Measurements from ENCODE around the gene NAA60. TPM values are rescaled to one million over a fixed set of nuclear protein-coding genes. Genes with fewer than 3 reads are reported as not detected.

The NAA60 gene
- total and polyA plus RNA-seq, 2 of the 13 experiments (the other 11 are each of a cell fraction or from before 2014, with no cell fraction given) = 14.7 to 32.0 TPM

DNA sequence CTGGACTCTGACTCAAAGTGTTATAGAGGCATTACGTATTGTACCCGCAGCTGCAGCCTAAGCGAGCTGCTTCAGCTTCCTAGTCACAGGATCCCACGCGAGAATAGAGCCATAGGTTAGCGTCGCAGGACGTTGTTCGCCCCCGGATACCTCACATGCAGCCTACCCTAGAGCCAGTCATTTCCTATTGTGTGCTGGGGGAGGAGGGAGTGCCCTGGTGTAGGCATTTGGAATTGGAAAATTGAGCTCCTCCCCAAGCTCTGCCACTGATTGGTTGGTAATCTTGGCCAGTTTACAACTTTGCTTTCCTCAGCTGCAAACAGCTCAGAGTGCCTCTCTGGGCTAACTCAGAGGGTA lies 530 bp downstream of the NAA60 start (continued):
- TF ChIP-seq ZNF574 (CRISPR knock-in tag; IDR thresholded peaks at IDR 0.05) (no peak), ZNF543 (CRISPR knock-in tag; IDR thresholded peaks at IDR 0.05) (no peak), ZNF12 (CRISPR knock-in tag; IDR thresholded peaks at IDR 0.05) (no peak), HOXD1 (CRISPR knock-in tag; IDR thresholded peaks at IDR 0.05) (no peak), ZBTB43 (CRISPR knock-in tag; conservative IDR thresholded peaks at IDR 0.05) (no peak), ZFX (CRISPR knock-in tag; IDR thresholded peaks at IDR 0.05; ENCODE audit: low read depth) (peak; percentile 48; the same call in 1 of the 2 replicates), ZFP91 (CRISPR knock-in tag; IDR thresholded peaks at IDR 0.05; ENCODE audit: borderline replicate concordance) (no peak), HIC2 (CRISPR knock-in tag; IDR thresholded peaks at IDR 0.05; ENCODE audit: low read depth) (no peak), SOX5 (CRISPR knock-in tag; IDR thresholded peaks at IDR 0.05; ENCODE audit: borderline replicate concordance) (0 out of 2 replicates have a peak, but pooled peaks have one; percentile 9), RCOR2 (CRISPR knock-in tag; IDR thresholded peaks at IDR 0.05) (no peak), ZNF367 (CRISPR knock-in tag; IDR thresholded peaks at IDR 0.05; ENCODE audit: borderline replicate concordance) (no peak), BCL6 (CRISPR knock-in tag; IDR thresholded peaks at IDR 0.05) (0 out of 2 replicates have a peak, but pooled peaks have one; percentile 11), ZNF451 (CRISPR knock-in tag; IDR thresholded peaks at IDR 0.05) (0 out of 2 replicates have a peak, but pooled peaks have one; percentile 27), PAX8 (CRISPR knock-in tag; IDR thresholded peaks at IDR 0.05; ENCODE audit: borderline replicate concordance) (no peak), SAFB2 (CRISPR knock-in tag; IDR thresholded peaks at IDR 0.05; ENCODE audit: borderline replicate concordance, low read depth) (no peak)
- TF ChIP-seq, protein P1, sequence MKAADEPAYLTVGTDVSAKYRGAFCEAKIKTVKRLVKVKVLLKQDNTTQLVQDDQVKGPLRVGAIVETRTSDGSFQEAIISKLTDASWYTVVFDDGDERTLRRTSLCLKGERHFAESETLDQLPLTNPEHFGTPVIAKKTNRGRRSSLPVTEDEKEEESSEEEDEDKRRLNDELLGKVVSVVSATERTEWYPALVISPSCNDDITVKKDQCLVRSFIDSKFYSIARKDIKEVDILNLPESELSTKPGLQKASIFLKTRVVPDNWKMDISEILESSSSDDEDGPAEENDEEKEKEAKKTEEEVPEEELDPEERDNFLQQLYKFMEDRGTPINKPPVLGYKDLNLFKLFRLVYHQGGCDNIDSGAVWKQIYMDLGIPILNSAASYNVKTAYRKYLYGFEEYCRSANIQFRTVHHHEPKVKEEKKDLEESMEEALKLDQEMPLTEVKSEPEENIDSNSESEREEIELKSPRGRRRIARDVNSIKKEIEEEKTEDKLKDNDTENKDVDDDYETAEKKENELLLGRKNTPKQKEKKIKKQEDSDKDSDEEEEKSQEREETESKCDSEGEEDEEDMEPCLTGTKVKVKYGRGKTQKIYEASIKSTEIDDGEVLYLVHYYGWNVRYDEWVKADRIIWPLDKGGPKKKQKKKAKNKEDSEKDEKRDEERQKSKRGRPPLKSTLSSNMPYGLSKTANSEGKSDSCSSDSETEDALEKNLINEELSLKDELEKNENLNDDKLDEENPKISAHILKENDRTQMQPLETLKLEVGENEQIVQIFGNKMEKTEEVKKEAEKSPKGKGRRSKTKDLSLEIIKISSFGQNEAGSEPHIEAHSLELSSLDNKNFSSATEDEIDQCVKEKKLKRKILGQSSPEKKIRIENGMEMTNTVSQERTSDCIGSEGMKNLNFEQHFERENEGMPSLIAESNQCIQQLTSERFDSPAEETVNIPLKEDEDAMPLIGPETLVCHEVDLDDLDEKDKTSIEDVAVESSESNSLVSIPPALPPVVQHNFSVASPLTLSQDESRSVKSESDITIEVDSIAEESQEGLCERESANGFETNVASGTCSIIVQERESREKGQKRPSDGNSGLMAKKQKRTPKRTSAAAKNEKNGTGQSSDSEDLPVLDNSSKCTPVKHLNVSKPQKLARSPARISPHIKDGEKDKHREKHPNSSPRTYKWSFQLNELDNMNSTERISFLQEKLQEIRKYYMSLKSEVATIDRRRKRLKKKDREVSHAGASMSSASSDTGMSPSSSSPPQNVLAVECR (CRISPR knock-in tag; IDR thresholded peaks at IDR 0.05; ENCODE audit: borderline replicate concordance) = 0 out of 2 replicates have a peak, but pooled peaks have one; percentile 2
- TF ChIP-seq, protein P2, sequence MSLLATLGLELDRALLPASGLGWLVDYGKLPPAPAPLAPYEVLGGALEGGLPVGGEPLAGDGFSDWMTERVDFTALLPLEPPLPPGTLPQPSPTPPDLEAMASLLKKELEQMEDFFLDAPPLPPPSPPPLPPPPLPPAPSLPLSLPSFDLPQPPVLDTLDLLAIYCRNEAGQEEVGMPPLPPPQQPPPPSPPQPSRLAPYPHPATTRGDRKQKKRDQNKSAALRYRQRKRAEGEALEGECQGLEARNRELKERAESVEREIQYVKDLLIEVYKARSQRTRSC (CRISPR knock-in tag; IDR thresholded peaks at IDR 0.05; ENCODE audit: low read depth) = 0 out of 2 replicates have a peak, but pooled peaks have one; percentile 35
